AG09309 (cell line): ENCODE results near the gene EMC6.
A peak's percentile ranks its signal among the peaks of the same experiment; 100 is the strongest.

Experiments used
- DNase-seq: peaks from one replicate; pipeline ENCODE4 v3.0.0-alpha.2; 2010; ENCODE audit warnings: low read depth
- H3K4me3 ChIP-seq: 2 replicates; pipeline ENCODE4 v1.5.1; 2011; ENCODE audit warnings: mild to moderate bottlenecking, low read depth, low read length, moderate library complexity; ENCODE audit not compliant: control insufficient read depth
- CTCF ChIP-seq: IDR thresholded peaks from 2 replicates; pipeline ENCODE4 v1.5.1; 2011; ENCODE audit warnings: mild to moderate bottlenecking, low read depth, low read length, inconsistent platforms; ENCODE audit not compliant: insufficient read depth, control insufficient read depth; ENCODE audit errors: missing control alignments

The EMC6 gene

GRCh38 chr17:3668279-3669084 is at the start of gene EMC6, which contains the start of gene TAX1BP3:
Gene EMC6 (plus strand): TSS chr17:3668812. CDS start chr17:3669147, 335 bp downstream.
Gene TAX1BP3 (minus strand): TSS chr17:3668578. CDS start chr17:3668526, 52 bp downstream.
- peak within 1 kb of the TSS; percentile 95 for H3K4me3 ChIP-seq
- peak; percentile 84 for DNase-seq
- no peak for TF ChIP-seq CTCF

- no peak for TF ChIP-seq CTCF
- DNase-seq, result no peak
- no peak overlapping the region for H3K4me3 ChIP-seq
These were observed 47.4 kb upstream of the EMC6 start for GRCh38 chr17:3621146-3621720.

GRCh38 chr17:3622977-3623594 is 45.5 kb upstream of the EMC6 start:
- DNase-seq, result no peak
- H3K4me3 ChIP-seq, result no peak overlapping the region
- no peak for TF ChIP-seq CTCF

GRCh38 chr17:3626831-3627768 is 41.5 kb upstream of the EMC6 start:
- no peak for TF ChIP-seq CTCF
- H3K4me3 ChIP-seq, result no peak overlapping the region
- DNase-seq, result no peak

GRCh38 chr17:3627769-3628167 is 40.8 kb upstream of the EMC6 start:
- no peak for DNase-seq
- TF ChIP-seq CTCF, result no peak
- H3K4me3 ChIP-seq, result no peak overlapping the region

GRCh38 chr17:3630781-3631180 is 37.8 kb upstream of the EMC6 start:
- TF ChIP-seq CTCF, result no peak

More at GRCh38 chr17:3630781-3631180, 37.8 kb upstream of the EMC6 start:
- no peak overlapping the region for H3K4me3 ChIP-seq
- DNase-seq, result no peak
